ENCODE measurements around the gene EHMT1.

GRCh38 chr9:137774775-137775386 lies 156.1 kb downstream of the EHMT1 start:
- TF ChIP-seq LARP7 (IDR thresholded peaks at IDR 0.05) = no peak
- TF ChIP-seq TAF1 (IDR thresholded peaks at IDR 0.05; ENCODE audit: control insufficient read depth, extremely low read depth, insufficient read depth, low read length, severe bottlenecking) = no peak
- TF ChIP-seq ZC3H11A (IDR thresholded peaks at IDR 0.05; ENCODE audit: low read depth, low read length) = no peak
- no peak for TF ChIP-seq NONO (IDR thresholded peaks at IDR 0.05; ENCODE audit: low read depth in 2 of 2, low read length in 1 of 2)
